A549 (cell line): ENCODE results near the gene PPCDC. TPM values are rescaled to one million over a fixed set of nuclear protein-coding genes. Genes with fewer than 3 reads are reported as not detected.

Experiments used
- ATAC-seq, 2 experiments: fragments of 200-7000 bp in 1 of 2; fragments of >200 bp in 1 of 2; cut with Nextera tagmentation in 1 of 2; cut with Tn5 transposase in 1 of 2; 3 replicates each; pipeline versions ENCODE4 v1.8.0 to v1.9.1; 2018 to 2020; ENCODE audit warnings: mild to moderate bottlenecking in 1 of 2, moderate library complexity in 1 of 2
- CTCF ChIA-PET: fragments of 300-600 bp; sonication (Branson Sonifier 250); formaldehyde crosslinking; extraction: SDS; loops from one replicate; lab custom pipeline; 2021; ENCODE audit warnings: antibody characterized with exemption, inconsistent platforms; lab: Yijun Ruan, JAX
- POLR2A ChIA-PET: fragments of 350-600 bp; formaldehyde crosslinking; extraction: SDS; loops from one replicate; lab custom pipeline; 2021; ENCODE audit warnings: antibody characterized with exemption, inconsistent platforms; lab: Yijun Ruan, JAX
- DNase-seq, 2 experiments: peaks; one replicate each; pipeline versions ENCODE4 v3.0.0 to v3.0.0-alpha.2; 2011 to 2016; ENCODE audit warnings: low read depth in 1 of 2, low spot score in 1 of 2
- FAIRE-seq: peaks from 2 replicates; lab custom pipeline; 2011; peaks lifted over from hg19 to GRCh38; lab: Jason Lieb, UNC
- H3K27ac ChIP-seq, 2 experiments: fragments of >200 bp; sonication (Bioruptor Twin); formaldehyde crosslinking; 3 replicates each; pipeline ENCODE4 v1.5.1; 2016 to 2017
- H3K4me1 ChIP-seq: fragments of >200 bp; sonication (Bioruptor Twin); formaldehyde crosslinking; 3 replicates; pipeline ENCODE4 v1.6.1; 2016
- H3K4me2 ChIP-seq: fragments of >200 bp; sonication (Bioruptor Twin); formaldehyde crosslinking; 3 replicates; pipeline ENCODE4 v1.6.1; 2016
- H3K4me3 ChIP-seq: fragments of >200 bp; sonication (Bioruptor Twin); formaldehyde crosslinking; 3 replicates; pipeline ENCODE4 v1.5.1; 2016
- H3K9me3 ChIP-seq: fragments of >200 bp; sonication (Bioruptor Twin); formaldehyde crosslinking; 3 replicates; pipeline ENCODE4 v1.6.1; 2016
- CBX2 ChIP-seq: fragments of 200-600 bp; sonication (generic); IDR thresholded peaks from 2 replicates; pipeline ENCODE4 v1.6.1; 2016; ENCODE audit warnings: low read depth, mild to moderate bottlenecking, borderline replicate concordance
- CEBPB ChIP-seq, 2 experiments: fragments of >200 bp in 1 of 2; sonication (Bioruptor Twin) in 1 of 2; formaldehyde crosslinking in 1 of 2; IDR thresholded peaks; 2 replicates each; pipeline ENCODE4 v1.6.1; 2012 to 2016
- CHD2 ChIP-seq: fragments of 150-350 bp; IDR thresholded peaks from 2 replicates; pipeline ENCODE4 v1.6.1; 2014; ENCODE audit warnings: low read length; ENCODE audit not compliant: partially characterized antibody
- CHD4 ChIP-seq: fragments of 200-600 bp; sonication (generic); IDR thresholded peaks from 2 replicates; pipeline ENCODE4 v1.6.1; 2016; ENCODE audit warnings: antibody characterized with exemption, mild to moderate bottlenecking, borderline replicate concordance
- CTCF ChIP-seq: fragments of >200 bp; sonication (Bioruptor Twin); formaldehyde crosslinking; IDR thresholded peaks from 3 replicates; pipeline ENCODE4 v1.5.1; 2016
- ELK1 ChIP-seq: fragments of 150-350 bp; IDR thresholded peaks from 2 replicates; pipeline ENCODE4 v1.6.1; 2014; ENCODE audit warnings: low read depth, mild to moderate bottlenecking, low read length
- FOXS1 ChIP-seq: fragments of 250-450 bp; sonication (Bioruptor Pico); IDR thresholded peaks from 2 replicates; pipeline ENCODE4 v1.5.0; 2020; ENCODE audit warnings: mild to moderate bottlenecking, moderate library complexity
- HDAC2 ChIP-seq: fragments of 200-600 bp; sonication (generic); IDR thresholded peaks from 2 replicates; pipeline ENCODE4 v1.6.1; 2016
- HES2 ChIP-seq: fragments of >200 bp; sonication (Bioruptor Twin); formaldehyde crosslinking; IDR thresholded peaks from 2 replicates; pipeline ENCODE4 v1.6.1; 2016
- HEYL ChIP-seq: fragments of 250-450 bp; sonication (Bioruptor Pico); IDR thresholded peaks from 2 replicates; pipeline ENCODE4 v1.8.0; 2021; ENCODE audit warnings: mild to moderate bottlenecking, moderate library complexity
- HOXB13 ChIP-seq: fragments of 250-450 bp; sonication (Bioruptor Pico); IDR thresholded peaks from 2 replicates; pipeline ENCODE4 v1.5.0; 2020; ENCODE audit warnings: low read depth, mild to moderate bottlenecking, moderate library complexity
- HOXB5 ChIP-seq: fragments of 250-450 bp; sonication (Bioruptor Pico); IDR thresholded peaks from 2 replicates; pipeline ENCODE4 v1.5.0; 2020; ENCODE audit warnings: mild to moderate bottlenecking, moderate library complexity
- MYC ChIP-seq: IDR thresholded peaks from 2 replicates; pipeline ENCODE4 v1.6.1; 2012; ENCODE audit warnings: mild to moderate bottlenecking, inconsistent platforms, low read length, improper control_type of control experiment, borderline replicate concordance
- NPAS2 ChIP-seq: fragments of 250-450 bp; sonication (Bioruptor Pico); IDR thresholded peaks from 2 replicates; pipeline ENCODE4 v1.8.0; 2022; ENCODE audit warnings: mild to moderate bottlenecking, moderate library complexity, borderline replicate concordance
- NR3C1 ChIP-seq: fragments of >200 bp; sonication (Bioruptor Twin); formaldehyde crosslinking; IDR thresholded peaks from 3 replicates; pipeline ENCODE4 v1.6.1; 2017
- PBX3 ChIP-seq: IDR thresholded peaks from 2 replicates; pipeline ENCODE4 v1.6.1; 2012
- PHF8 ChIP-seq: fragments of 200-600 bp; sonication (generic); IDR thresholded peaks from 2 replicates; pipeline ENCODE4 v1.6.1; 2016; ENCODE audit warnings: low read depth, mild to moderate bottlenecking, antibody characterized with exemption, moderate library complexity, borderline replicate concordance
- POLR2A ChIP-seq: IDR thresholded peaks from 2 replicates; pipeline ENCODE4 v1.6.1; 2012; ENCODE audit warnings: mild to moderate bottlenecking, low read length
- RCOR1 ChIP-seq: fragments of 150-350 bp; IDR thresholded peaks from 2 replicates; pipeline ENCODE4 v1.6.1; 2014; ENCODE audit warnings: antibody characterized with exemption, low read length, low read depth
- REST ChIP-seq: fragments of 200-600 bp; sonication (generic); IDR thresholded peaks from 2 replicates; pipeline ENCODE4 v1.6.1; 2016; ENCODE audit warnings: antibody characterized with exemption, mild to moderate bottlenecking, moderate library complexity
- RFX5 ChIP-seq: fragments of 450-650 bp; IDR thresholded peaks from 2 replicates; pipeline ENCODE4 v1.7.1; 2014; ENCODE audit warnings: antibody characterized with exemption, mild to moderate bottlenecking, moderate library complexity
- RNF2 ChIP-seq: fragments of 200-600 bp; sonication (generic); IDR thresholded peaks from 2 replicates; pipeline ENCODE4 v1.6.1; 2016; ENCODE audit warnings: low read depth, mild to moderate bottlenecking, antibody characterized with exemption, moderate library complexity, borderline replicate concordance
- TP53 ChIP-seq: fragments of 250-450 bp; sonication (Bioruptor Pico); IDR thresholded peaks from 2 replicates; pipeline ENCODE4 v1.5.0; 2021; ENCODE audit warnings: mild to moderate bottlenecking, moderate library complexity
- ZC3H11A ChIP-seq: fragments of 450-650 bp; IDR thresholded peaks from 2 replicates; pipeline ENCODE4 v1.6.1; 2014; ENCODE audit warnings: antibody characterized with exemption, mild to moderate bottlenecking
- ZFP36 ChIP-seq: fragments of 450-650 bp; IDR thresholded peaks from 2 replicates; pipeline ENCODE4 v1.6.1; 2014; ENCODE audit warnings: borderline replicate concordance; ENCODE audit not compliant: partially characterized antibody
- ZNF302 ChIP-seq: fragments of 250-450 bp; sonication (Bioruptor Pico); IDR thresholded peaks from 2 replicates; pipeline ENCODE4 v1.9.0; 2021; ENCODE audit warnings: inconsistent platforms, mild to moderate bottlenecking, moderate library complexity
- ZSCAN20 ChIP-seq: fragments of 250-450 bp; sonication (Bioruptor Pico); IDR thresholded peaks from 2 replicates; pipeline ENCODE4 v1.8.0; 2022; ENCODE audit warnings: mild to moderate bottlenecking, moderate library complexity
- WGBS: methylation state at CpG from one replicate; pipeline ENCODE4 v1.1.6; 2017; ENCODE audit errors: missing lambda C conversion rate; 5-methylcytosine and 5-hydroxymethylcytosine counted together
- polyA minus RNA-seq: library from RNA; depleted of rRNA, polyadenylated mRNA; stranded (reverse); fragments of >200 nt; gene quantifications from 2 replicates; pipeline ENCODE4 v1.2.3, GENCODE V29; 2011; rRNA and poly(A)+ RNA removed
- polyA plus RNA-seq, 4 experiments: library from polyadenylated mRNA; depleted of rRNA in 3 of 4; stranded (reverse); fragments of >200 nt; fragmentation: RNase III in 1 of 4; extraction: RNeasy Plus Mini Kit Qiagen cat#74134 plus additional on column Dnase treatment in 1 of 4; gene quantifications; 2 replicates in 3 of 4; 3 replicates in 1 of 4; pipeline ENCODE4 v1.2.3, GENCODE V29; 2011 to 2017
- TF ChIP-seq, protein P1 (sequence below): IDR thresholded peaks from 2 replicates; pipeline ENCODE4 v1.6.1; 2012; ENCODE audit warnings: low read depth, borderline replicate concordance
- TF ChIP-seq, protein P2 (sequence below): fragments of 250-450 bp; sonication (Bioruptor Pico); IDR thresholded peaks from 2 replicates; pipeline ENCODE4 v1.5.0; 2020; ENCODE audit warnings: low read depth, mild to moderate bottlenecking, moderate library complexity

The PPCDC gene
- polyA plus RNA-seq (2011; rRNA removed) (14.5 and 18.2 TPM in 2 replicates), polyA plus RNA-seq (2017; fragmentation: RNase III; extraction: RNeasy Plus Mini Kit Qiagen cat#74134 plus additional on column Dnase treatment) (18.5 to 19.9 TPM (median 19.9 TPM) in 3 replicates), polyA minus RNA-seq (19.5 and 21.4 TPM in 2 replicates)
- 43.2 and 51.2 TPM in 2 replicates for polyA plus RNA-seq (2012; cell fraction: cytosol; rRNA removed)
- polyA plus RNA-seq (2012; cell fraction: nucleus; rRNA removed) = 63.8 and 66.7 TPM in 2 replicates

DNA sequence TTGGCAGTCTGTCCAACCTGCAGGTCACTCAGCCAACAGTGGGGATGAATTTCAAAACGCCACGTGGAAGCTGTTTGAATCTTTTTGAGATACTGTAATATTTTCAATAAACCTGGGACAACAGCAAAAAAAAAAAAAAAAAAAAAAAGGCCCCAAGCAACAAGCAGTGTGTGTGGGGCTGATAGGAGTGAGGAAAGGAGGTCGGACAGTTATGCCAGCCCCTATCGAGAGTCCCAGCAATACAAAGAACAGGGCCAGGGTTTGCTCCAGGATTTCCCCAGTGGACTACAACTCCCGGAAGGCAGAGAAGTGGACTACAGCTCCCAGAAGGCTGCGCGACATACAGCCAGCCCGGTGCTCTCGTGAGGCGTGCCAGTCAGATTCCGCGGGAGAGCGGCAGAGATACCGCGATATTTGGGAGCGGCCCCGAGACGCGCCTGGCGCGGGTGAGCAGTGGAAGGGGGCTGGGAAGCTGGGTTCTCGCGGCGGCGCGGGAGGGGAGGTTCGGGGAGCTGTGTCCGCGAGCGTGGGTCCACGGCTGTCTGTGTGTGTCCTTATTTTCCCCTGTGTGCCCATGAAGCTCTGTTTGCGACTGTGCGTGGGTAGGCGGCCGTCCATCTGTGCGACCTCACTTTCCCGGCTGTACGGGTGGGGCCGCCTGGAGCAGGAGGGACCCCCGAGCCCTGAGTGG is at the start of gene PPCDC:
PPCDC (plus strand) TSS at position 410 of the 691 bp plus-strand sequence. CDS start 4,729 bp downstream, outside the sequence.
- DNase-seq = peak; percentile 97 to 100
- Histone ChIP-seq H3K27ac (peak within 1 kb of the TSS; percentile 90 to 94), H3K4me2 (peak within 1 kb of the TSS; percentile 76), H3K4me3 (peak within 1 kb of the TSS; percentile 71), H3K4me1 (peaks cover 4% of the 10 kb centered on the region; the same call in 1 of the 3 replicates), H3K9me3 (no peaks in the 10 kb centered on the region)
- peak; percentile 98 to 99 for ATAC-seq
- ChIA-PET CTCF (interaction anchor here (0.6 to 10.8 kb wide), 5 partner anchors 9 to 1049 kb away, joined by 3 to 324 read pairs (median 5); partner anchors contain the start of genes RPP25 and SCAMP5), POLR2A (interaction anchor here (0.5 to 1.7 kb wide), 20 partner anchors 9 to 799 kb away, joined by 3 to 25 read pairs (median 4); partner anchors contain the start of genes C15orf39, COX5A, FAM219B and RPP25)
- peak; percentile 88 for FAIRE-seq
- 6% methylated on average over 28 of the region's 40 CpGs for WGBS
- TF ChIP-seq REST (peak; percentile 97), CHD4 (no peak), POLR2A (peak; percentile 98), CHD2 (peak; percentile 98), TP53 (CRISPR knock-in tag) (no peak), ELK1 (peak; percentile 18; the same call in 1 of the 2 replicates), MYC (no peak), PBX3 (peak; percentile 75), FOXS1 (no peak), NPAS2 (no peak), RNF2 (no peak), NR3C1 (no peak), PHF8 (peak; percentile 97), ZC3H11A (no peak), RCOR1 (no peak), HEYL (CRISPR knock-in tag) (no peak), ZNF302 (CRISPR knock-in tag) (no peak), HOXB5 (no peak; the same call in 1 of the 2 replicates), RFX5 (no peak; the same call in 1 of the 2 replicates), HOXB13 (CRISPR knock-in tag) (no peak), ZSCAN20 (no peak), ZFP36 (no peak), CEBPB (IDR thresholded peaks at IDR 0.05) (no peak), CBX2 (no peak), CTCF (no peak), HDAC2 (no peak), HES2 (no peak)
- TF ChIP-seq, protein P1, sequence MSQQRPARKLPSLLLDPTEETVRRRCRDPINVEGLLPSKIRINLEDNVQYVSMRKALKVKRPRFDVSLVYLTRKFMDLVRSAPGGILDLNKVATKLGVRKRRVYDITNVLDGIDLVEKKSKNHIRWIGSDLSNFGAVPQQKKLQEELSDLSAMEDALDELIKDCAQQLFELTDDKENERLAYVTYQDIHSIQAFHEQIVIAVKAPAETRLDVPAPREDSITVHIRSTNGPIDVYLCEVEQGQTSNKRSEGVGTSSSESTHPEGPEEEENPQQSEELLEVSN = peak; percentile 71; the same call in 1 of the 2 replicates
- TF ChIP-seq, protein P2, sequence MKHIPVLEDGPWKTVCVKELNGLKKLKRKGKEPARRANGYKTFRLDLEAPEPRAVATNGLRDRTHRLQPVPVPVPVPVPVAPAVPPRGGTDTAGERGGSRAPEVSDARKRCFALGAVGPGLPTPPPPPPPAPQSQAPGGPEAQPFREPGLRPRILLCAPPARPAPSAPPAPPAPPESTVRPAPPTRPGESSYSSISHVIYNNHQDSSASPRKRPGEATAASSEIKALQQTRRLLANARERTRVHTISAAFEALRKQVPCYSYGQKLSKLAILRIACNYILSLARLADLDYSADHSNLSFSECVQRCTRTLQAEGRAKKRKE (CRISPR knock-in tag) = no peak
